NCI-H187 (cell line): ENCODE results near the gene DCST2.

Experiments used
- DNase-seq, 2 experiments: peaks; one replicate each; lab custom pipeline; 2025; lab: John Stamatoyannopoulos, UW

DCST2 gene

DNA sequence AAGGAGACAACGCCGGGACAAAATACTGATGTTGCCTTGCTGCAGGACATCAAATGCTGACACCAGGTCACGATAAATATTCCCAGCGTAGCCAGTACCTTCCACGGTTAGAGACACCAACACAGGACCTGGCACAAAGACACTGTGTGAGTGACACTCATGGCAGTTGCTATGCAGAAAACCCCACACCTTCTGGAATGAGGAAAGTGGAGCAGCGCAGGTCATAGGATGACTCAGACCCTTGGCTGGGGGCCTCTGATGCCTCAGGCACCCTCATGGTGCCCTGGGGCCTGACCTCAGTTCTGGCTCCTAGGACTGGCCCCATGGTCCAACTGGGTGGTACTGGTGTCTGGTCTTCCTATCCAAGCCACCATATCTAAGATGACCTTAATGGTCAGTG is 7.0 kb downstream of the DCST2 start:
- no peak for DNase-seq

DNA sequence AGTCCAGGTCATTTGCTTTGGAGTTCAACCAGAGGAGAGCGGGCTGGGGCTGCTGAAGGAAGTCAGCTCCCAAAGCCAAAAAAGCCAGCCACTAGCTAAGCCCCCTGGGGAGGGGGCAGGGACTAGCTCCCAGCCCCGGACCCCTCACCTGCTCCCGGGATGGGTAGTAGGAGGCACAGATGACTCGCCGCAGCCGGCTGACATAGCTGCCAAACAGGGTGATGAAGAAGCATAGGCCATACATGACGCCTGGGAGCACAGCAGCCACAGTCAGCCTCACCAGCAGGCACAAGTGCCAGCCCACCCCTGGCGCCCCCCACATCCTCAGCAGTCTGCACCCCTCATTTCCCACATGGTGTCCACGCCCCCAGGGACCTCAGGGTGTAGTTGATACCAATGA is 7.4 kb downstream of the DCST2 start:
- no peak for DNase-seq

DNA sequence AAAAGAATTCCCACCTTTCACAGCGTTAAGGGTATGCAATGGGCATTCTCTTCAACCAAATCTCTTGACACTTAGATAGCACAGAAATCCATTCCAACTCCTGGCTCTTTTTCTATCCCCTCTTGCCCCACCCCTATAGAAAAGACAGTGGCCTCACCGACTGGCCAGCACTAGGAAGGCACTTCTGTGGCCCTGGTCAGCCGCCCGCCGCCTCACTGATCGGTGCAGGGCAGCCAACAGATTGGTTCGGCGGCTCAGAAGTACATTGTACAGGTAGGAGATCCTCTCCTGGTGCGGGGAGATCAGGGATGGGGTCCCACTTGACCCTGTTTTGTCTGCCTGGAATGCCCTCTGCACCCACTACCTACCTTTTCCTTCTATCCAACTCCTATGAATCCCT is 9.3 kb downstream of the DCST2 start:
- DNase-seq: no peak

DNA sequence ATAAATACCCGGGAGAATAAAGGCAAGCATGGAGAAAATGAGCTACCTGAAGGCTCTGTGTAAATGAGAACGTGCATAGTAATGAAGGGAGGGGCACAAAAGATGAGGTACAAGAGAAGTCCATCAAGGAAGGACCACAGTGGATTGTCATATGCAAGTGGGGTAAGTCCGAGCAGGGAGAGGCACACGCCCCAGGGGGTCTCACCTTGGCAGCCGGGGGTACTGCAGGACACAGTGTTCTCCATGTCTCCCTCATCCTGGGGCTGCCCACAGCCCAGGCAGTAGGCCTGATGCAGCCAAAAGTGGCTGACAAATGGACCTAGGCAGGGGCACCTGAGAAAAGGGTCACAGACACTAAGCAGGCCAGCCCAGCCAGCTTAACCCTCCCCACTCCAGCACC is 10.0 kb downstream of the DCST2 start:
- no peak for DNase-seq

DNA sequence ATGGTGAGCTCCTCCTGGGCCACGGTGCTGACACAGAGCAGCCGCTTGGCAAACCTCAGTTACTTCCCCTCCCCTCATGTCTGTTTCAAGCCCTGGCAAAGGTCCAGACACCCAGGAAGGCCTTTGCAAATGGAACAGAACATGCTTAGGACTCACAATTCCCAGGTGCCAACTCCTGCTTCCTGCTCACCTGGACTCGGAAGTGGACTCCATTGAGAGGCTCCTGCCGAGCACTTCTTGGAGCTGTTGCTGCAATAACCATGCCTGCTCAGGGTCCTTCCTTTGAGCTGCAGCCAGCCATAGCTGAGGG is 10.7 kb downstream of the DCST2 start:
- peak; percentile 21 to 44 for DNase-seq

DNA sequence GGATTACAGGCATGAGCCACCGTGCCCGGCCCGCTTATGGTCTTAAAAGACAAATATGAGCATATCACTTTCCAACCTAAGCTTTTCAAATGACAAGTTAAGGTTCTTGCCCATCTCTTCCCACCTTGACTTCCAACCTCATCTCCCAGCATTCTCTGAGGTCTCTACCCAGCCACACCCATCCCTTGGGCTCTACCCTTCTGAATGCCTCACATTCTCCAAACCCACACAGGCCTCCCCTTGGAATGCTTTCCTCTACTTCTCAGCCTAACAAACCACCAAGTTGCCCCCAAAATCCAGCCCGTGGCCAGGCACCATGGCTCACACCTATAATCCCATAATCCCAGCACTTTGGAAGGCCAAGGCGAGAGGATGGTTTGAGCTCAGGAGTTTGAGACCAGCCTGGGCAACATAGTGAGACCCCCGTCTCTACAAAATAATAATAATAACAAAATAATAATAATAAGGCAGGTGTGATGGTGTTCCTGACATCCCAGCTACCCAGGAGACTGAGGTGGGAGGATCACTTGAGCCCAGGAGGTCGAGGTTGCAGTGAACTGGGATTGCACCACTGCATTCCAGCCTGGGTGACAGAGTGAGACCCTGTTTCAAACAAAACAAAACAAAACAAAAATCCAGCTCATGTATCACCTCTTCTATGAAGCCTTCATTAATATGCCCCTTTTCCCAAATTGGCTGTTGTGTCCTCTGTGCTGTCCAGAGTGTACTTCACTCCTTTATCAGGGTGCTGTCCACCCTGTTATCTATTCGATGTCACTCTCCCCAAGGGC is 11.2 kb downstream of the DCST2 start:
- DNase-seq: no peak

DNA sequence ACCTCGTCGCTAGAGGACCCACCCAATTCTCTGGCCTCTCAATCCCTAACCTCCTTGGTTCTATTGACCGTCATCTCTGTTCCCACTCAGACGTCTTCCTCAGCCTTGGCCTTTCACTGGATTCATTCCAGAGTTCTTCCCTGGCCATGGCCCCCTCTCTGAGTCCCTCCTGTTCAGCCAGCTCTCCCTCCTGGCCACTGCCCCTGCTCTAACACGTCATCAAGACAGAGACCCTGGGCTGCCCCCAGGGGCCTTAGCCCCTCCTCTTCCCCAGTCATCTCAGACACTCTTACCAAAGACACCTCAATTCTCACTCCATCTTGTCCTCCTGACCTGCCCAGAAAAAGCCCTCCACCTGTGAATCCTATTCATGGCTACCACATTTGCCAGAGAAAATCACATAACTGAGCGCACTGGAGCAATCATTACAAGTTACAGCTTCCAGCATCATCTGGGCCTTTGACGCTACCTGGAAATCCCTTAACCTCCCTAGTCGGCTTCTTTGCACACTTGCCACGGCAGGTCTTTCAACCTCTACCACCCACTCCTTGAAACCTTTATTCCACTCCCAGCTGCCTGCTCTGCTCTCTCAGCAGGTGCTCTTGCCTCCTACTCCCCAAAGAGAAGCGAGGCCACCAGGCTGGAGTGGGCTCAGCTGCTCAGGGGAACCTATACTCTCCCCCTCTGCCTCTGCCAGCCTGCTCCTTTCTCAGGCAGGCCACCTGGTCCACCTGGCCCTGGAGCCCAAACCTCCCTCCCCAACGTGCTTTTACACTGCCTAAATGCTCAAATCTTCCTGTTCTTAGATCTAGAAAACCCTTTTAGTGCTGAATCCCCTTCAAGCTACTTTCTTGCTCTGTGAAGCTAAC is 14.0 kb downstream of the DCST2 start:
- no peak for DNase-seq

DNA sequence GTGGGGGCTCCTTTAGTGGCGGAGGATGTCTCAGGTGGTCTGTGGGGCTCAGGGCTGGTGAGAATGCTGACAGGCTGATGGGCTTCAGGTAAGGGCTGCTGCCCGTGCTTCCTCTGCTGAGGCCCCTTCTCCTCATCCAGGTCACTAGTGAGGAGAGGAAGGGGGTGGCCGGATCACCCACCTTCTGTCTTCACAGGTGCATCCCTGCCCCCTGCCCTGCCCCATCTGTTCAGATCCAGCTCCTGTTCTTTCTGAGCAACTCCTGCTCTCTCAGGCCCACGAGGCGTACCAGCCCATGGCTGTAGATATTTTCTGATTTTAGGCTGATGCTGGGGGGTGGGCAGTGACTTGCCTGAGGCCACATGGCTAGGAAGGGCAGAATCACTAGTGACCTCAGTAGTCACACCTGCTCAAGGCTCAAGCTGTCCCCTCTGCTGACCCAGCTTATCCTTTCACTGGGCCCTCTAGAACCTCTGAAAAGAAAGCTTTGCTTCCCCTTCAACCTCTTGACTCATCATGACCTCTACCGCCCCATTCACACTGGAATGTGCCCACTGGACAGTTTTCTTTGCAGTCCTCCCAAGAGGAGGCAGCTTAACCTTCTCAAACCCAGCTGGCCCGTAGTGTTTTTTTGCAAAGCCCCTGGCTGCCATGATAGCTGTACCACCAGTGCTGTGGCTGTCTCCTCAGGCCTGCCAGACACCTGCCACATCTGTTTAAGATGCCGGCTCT is 14.8 kb downstream of the DCST2 start:
- DNase-seq: no peak

DNA sequence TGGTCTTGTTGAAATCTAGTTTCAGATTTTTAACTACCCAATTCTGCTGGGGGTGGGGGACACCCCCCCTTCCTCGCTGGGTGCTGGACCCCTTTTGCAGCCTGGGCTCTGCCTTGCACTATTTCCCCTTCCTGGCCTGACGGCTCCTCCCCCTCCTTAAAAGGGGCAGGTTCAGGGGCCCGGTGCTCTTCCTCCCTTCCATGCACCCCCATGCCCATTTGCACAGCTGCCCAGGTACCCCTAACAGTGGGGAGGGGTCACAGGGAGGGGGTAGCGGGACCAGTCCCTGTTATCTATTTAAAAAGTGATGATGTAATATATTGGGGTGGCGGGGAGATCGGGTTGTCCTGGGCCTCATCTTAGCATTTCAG is 15.7 kb downstream of the DCST2 start:
- no peak for DNase-seq

DNA sequence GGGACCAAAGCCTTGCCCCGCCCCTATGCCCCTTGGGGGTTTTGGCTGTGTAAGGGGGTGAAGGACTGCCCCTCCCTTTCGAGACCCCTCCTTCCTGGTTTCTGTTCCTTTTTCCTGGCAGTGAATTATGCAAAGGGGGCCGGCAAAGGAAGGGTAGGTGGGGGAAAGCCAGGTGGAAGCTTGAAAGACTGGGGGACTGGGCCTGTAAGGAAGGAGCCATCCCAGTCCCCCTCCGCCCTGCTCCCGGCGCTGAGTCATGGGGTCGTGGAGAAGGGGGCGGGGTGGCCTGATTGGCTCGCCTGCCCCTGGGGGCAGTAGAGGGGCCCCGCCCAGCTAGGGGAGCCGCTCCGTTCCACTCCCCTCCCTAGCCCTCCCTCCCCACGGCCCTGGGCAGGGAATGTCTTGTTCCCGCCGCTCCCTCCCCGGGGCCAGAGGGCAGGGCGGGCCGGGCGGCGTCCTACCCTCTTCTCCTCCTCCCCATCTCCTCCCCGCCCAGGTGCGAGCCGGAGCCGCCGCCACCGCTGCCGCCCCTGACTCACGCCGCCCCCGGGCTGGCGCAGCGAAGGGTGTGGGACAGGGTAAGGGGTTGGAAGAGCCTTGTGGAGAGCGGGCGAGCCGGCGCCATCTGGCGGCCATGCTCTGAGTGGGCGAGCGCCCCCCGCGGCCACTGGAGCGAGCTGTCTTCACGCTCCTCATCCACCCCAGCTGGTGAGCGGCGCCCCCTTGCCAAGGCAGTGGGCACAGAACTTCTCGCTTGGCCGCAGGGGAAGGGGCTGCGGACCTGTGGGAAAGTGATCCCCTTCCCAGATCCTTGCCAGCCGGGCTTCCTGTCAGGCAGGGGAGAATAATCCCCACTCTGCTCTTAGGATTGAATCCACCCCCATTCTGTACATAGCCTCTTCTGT is 16.3 kb downstream of the DCST2 start:
- DNase-seq: peak; percentile 87 to 89

DNA sequence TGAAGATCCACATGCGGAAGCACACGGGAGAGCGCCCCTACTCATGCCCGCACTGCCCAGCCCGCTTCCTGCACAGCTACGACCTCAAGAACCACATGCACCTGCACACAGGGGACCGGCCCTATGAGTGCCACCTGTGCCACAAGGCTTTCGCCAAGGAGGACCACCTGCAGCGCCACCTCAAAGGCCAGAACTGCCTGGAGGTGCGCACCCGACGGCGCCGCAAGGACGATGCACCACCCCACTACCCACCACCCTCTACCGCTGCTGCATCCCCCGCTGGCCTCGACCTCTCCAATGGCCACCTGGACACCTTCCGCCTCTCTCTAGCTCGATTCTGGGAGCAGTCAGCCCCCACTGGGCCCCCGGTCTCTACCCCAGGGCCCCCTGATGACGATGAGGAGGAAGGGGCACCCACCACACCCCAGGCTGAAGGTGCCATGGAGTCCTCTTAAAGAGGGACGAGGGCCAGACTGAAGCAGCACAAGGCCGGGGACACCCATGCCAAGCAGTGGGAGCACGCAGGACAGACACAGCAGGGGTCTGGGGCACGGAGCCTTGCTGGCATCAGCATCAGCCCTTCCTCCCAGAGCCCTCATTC is 17.2 kb downstream of the DCST2 start:
- no peak for DNase-seq

DNA sequence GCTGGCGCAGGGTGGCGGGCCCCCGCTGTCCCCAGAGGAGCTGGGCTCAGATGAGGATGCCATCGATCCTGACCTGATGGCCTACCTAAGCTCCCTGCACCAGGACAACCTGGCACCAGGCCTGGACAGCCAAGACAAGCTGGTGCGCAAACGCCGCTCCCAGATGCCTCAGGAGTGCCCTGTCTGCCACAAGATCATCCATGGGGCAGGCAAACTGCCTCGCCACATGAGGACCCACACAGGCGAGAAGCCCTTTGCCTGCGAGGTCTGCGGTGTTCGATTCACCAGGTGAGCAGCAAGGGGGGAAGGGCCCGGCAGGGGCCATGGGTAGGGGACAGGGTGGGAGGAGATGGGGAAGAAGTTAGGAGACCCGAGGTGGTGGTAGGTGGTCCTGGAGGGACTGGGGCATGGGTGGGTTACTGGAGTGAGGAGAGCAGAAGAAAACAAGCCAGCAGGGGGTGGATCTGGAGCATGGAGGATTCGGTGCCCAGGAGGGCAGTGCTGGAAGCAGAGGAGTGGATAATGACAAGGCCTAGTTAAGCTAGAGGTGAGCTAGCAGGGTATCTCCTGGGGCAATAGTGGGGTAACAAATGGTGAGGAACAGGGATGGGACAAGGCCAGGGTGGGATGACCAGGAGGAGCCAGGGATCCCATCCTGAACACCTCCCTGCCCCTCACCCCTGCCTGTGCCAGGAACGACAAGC is 17.9 kb downstream of the DCST2 start:
- DNase-seq: no peak

DNA sequence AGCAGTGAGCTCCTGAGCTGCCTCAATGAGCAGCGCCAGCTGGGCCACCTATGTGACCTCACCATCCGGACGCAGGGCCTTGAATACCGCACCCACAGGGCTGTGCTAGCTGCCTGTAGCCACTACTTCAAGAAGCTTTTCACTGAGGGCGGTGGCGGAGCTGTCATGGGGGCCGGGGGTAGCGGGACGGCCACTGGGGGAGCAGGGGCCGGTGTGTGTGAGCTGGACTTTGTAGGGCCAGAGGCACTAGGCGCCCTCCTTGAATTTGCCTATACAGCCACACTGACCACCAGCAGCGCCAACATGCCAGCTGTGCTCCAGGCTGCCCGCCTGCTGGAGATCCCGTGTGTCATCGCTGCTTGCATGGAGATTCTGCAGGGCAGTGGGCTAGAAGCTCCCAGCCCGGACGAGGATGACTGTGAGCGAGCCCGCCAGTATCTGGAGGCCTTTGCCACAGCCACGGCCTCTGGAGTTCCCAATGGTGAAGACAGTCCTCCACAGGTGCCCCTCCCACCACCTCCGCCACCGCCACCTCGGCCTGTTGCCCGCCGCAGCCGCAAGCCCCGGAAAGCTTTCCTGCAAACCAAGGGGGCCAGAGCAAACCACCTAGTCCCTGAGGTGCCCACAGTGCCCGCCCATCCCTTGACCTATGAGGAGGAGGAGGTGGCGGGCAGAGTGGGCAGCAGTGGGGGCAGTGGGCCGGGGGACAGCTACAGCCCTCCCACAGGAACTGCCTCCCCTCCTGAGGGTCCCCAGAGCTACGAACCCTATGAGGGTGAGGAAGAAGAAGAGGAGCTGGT is 18.7 kb downstream of the DCST2 start:
- no peak for DNase-seq

DNA sequence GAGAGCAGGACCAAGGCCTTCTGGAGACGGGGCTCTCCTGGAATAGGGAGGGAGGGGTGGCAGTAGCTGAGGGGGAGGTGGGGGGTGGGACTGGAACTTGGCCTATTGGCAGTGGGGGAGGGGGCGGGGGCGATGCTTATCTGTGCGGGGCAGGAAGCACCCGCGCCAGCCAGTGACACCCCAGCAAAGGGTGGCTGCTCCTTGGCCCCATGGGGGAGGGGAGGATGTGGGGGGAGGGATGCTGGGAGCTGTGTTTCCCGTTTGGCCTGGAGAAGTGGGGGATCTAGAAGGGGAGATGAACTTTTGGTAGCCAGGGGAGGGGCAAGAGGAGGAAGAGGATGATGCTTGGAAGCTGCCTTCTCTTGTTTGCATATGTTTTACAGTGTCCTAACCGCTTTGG is 19.9 kb downstream of the DCST2 start:
- DNase-seq: no peak

DNA sequence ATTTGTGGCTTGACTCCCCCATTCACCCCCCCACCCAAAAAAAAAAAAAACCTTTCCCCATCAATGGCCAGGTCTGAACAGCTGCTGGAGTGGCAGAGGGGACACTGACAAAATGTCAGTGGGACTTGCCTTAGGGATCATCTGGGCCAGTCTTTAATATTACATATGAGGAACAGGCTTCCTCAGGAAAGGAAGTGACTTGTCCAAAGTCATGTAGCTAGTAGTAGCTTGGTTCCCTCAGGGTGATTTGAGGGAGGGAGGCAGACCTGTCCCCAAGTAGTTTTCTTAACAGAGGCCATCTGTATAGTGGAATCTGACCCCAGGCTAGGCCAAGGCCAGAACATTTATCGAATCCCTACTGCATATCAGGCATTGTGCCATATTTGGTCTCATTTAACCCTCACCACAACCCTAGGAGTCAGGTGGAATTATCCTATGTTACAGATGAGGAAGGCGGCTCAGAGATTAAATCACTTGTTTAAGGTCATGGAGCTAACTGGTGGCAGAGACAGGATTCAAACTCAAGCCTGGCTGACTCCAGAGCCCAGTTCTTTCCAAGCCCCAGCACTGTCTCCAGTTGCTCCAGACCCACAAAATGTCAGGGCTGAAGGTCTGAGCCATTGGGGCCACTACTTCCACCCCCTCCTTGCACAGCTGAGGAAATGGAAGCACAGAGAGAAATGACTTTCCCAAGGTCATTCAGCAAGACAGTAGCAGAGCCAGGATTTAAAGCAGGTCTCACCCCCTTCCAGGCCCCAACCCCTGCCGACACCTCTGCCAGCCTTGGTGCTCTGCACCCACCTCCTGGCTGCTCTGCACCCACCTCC is 20.6 kb downstream of the DCST2 start:
- no peak for DNase-seq

DNA sequence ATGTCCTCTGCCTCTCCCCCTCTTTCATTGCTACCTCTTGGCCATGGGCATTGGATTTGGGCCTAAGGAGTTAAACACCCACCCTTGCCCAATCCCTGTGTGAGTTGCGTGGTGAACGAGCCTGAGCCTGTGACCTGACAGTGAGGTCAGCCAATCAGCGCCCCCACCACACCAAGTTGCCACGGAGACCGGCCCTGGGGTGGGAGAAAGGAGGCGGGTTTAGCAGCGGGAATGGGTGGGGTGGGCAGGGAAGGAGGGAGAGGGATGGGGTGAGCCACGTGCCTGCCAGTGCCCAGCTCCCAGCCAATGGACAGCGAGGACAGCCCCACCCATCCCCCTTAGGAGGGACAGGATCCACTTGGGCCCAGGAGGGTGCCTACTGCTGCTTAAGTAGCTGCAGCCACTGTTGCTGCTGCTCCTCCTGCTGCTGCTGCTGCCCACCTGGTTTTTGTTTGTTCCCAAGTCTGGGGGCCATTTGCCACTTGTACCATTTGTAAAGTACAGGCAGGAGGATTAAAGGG is 21.5 kb downstream of the DCST2 start:
- DNase-seq: peak; percentile 90 to 96

DNA sequence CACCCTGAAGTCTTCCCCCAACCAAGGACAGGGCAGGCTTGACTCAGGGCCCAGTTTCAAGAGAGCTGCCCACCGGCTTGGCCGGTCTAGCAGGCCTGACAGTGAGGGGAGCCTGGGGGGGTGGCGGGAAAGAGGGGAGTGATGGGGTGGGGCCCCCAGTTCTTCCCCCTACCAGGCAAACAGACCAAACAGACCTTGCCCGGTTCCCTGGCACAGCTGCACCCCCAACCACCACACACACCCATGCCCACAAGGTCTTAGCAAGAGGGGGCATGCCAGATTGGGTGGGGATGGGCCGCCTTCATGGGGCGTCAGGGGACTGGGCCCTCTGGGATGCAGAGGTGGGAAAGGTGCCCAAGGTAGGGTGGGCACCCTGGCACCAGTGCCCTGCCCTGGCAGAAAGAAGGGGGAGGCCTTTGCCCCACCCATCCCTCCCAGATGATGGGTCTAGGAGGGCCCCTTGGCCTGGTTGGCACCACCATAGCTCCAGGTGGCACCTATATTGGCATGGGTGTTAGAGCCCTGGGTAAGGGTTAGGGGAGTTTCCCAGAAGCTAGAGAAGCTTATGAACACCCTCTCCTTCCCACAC is 22.1 kb downstream of the DCST2 start:
- no peak for DNase-seq

DNA sequence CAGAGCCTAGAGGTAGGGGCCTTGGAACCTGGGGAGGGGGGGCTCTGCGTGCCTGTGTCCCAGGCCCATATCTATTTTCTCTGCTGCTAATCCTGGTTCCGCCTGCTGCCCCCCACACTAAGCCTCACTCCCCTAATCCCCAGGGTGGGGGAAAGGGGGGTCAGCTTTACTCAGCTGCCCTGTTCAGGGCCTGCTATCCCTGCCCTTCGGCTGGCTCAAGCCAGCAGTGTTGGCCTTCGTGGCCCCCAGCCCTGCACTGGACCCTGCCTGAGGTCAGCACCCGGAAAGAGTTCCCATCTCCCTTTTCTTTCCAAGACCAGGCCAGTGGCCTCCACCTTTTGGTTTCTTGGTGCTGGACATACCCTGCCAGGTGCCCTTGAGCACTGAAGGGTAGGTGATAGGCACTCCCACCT is 22.6 kb downstream of the DCST2 start:
- DNase-seq: no peak
